Measurements from ENCODE around the gene GPD1L.
"Not testable (repeated sequence)": the region's sequence is repeated elsewhere in the genome, so short reads cannot be mapped to it uniquely, and the experiment has no call there.

Gene GPD1L

GRCh38 chr3:32186097-32186496, 79.7 kb downstream of the GPD1L start:
- no peak for DNase-seq

- no peak for DNase-seq
Observed at GRCh38 chr3:32186876-32187275, 80.5 kb downstream of the GPD1L start.

DNA sequence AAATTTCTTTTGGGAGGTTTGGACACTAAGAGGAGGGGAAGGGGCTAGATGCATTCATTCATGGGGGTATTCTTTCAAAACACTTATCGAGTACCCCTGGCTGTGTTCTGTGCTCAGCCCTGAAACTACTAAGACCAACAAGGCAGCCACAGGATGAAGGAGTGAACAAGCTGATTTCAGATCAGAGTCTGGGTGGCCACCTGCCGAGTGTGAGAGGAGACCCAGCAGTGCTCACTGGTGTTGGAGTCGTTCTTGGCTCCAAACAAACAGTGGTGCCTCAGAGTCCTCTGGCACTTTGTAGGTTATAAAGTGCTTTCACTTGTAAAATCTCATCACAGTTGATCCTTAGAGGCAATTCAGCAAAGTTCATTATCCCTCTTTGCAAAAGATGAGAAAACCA, 83.3 kb downstream of the GPD1L start:
- no peak for DNase-seq

DNA sequence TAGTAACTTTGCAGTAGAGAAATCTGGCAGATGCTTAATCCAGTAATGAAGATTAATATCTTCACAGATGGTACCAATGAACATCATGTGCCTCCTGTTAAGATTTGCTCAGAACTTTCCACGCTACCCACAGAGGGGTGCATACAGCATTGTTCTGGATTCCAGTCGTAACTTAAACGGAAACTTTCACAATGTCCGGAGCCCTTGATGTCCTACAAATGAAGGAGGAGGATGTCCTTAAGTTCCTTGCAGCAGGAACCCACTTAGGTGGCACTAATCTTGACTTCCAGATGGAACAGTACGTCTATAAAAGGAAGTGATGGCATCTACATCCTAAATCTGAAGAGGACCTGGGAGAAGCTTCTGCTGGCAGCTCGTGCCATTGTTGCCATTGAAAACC, 84.1 kb downstream of the GPD1L start:
- DNase-seq = not testable (repeated sequence)

- no peak for DNase-seq
Observed at GRCh38 chr3:32193101-32193500, 86.7 kb downstream of the GPD1L start.

GRCh38 chr3:32194653-32195052, 88.2 kb downstream of the GPD1L start:
- no peak for DNase-seq

GRCh38 chr3:32195995-32196540, 89.6 kb downstream of the GPD1L start:
- no peak for DNase-seq

GRCh38 chr3:32197991-32198390, 91.6 kb downstream of the GPD1L start:
- DNase-seq = no peak

DNA sequence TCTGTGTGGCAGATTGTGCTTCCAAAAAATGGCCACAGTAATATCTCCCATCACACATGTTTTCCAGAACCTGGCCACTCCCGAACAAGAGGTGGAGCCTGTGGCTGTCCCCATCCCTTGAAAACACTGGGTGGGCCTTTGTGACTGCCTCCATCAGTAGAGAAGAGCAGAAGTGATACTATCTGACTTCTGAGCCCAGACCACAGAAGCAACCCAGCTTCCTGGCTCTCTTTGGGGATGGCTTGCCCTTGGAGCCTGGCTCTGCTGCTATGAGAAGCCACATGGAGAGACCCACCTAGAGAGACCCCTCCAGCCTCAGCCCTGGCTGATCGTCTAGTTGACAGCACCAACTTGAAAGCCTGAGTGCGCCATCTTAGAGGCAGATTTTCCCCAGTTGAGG, 92.3 kb downstream of the GPD1L start:
- DNase-seq = no peak

DNA sequence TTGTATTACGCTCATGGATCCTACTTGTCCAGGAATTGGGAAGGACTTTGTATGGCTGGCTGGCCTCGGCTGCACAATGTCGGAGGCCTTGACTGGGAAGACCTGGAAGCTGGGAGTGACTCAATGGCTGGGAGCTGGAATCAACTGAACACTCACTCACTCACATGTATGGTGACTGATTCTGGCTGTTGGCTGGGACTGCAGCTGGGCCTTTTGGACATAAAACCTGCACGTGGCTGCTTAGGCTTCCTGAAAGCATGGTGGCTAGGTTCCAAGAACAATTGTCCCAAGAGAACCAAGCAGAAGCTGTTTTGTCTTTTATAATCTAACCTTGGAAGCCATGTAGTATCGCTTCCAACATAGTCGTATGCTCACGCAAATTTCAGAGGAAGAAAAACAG, 94.1 kb downstream of the GPD1L start:
- no peak for DNase-seq

- DNase-seq = no peak
Observed at GRCh38 chr3:32200992-32201758, 94.8 kb downstream of the GPD1L start.

DNA sequence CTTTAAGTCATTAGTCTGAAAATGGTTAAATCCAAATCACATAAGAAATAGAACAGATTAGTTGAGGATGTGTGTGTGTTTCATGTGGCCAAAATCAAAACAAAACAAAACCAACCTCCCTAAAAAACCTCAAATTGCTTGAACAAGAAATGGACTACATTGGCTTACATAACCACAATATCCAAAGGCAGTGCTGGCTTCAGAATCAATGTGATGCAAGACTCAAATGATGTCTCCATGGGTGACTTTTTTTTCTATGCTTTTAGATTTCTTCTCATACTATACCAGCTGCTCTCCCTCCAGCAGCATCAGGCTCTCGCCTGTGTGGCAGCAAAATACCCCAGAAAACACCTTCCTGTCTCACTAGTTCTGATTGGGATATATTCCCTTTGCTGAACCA, 96.1 kb downstream of the GPD1L start:
- DNase-seq = no peak

DNA sequence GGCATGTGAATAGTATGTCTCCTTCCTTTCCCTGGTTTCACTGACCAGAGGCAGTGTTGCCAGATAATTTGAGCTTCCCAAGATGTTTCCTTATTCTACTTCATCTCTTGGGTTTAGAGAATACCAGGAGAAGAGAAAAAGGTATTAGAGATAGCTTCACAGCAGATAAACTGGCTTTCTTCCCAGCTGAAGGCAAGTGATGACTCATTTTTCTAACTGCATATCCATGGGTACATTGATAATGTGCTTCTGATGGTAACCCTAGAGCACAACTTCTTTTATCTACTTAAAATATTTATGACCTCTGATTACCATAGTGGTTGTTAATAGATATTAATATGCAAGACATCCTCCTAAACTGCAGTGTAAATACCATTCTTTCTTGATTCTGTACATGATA, 97.4 kb downstream of the GPD1L start:
- DNase-seq = no peak

- no peak for DNase-seq
Observed at GRCh38 chr3:32208447-32208846, 102.0 kb downstream of the GPD1L start.

DNA sequence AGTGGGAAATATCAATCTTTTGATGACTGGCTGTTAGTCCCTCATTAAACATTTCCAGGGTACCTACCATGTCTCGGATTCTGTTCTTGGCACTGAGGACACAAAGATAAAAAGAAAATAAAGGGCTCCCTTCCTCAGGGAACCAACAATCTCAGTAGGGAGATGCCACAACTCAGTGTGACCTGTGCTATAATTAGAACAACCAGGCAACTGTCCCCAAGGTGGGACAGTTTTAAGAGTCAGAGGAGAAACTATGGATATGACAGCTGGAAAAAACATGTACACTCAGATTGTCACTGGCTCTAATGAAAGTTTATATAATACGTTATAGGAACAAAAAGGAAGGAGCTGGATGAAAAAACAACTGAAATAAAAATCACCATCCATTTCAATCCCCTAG, 108.8 kb downstream of the GPD1L start:
- no peak for DNase-seq

GRCh38 chr3:32216172-32216783, 109.9 kb downstream of the GPD1L start:
- no peak for DNase-seq

GRCh38 chr3:32217339-32217738, 110.9 kb downstream of the GPD1L start:
- DNase-seq = no peak

Measured in RPMI8226 (cell line).